Gastrocnemius medialis (tissue), 4 donors: Measurements from ENCODE around the gene ZCCHC17.

ENCODE experiments used
- POLR2A ChIP-seq, 2 donors: fragments of 450-650 bp; IDR thresholded peaks; one replicate each; pipeline ENCODE4 v1.6.1; 2017; ENCODE audit warnings: antibody characterized with exemption in 2 of 2, mild to moderate bottlenecking in 2 of 2, moderate library complexity in 2 of 2
- TF ChIP-seq, protein P1 (sequence below), 5 experiments: fragments of 450-650 bp in 3 of 5; fragments of 200-600 bp in 2 of 5; sonication (generic) in 2 of 5; IDR thresholded peaks in 4 of 5; conservative IDR thresholded peaks in 1 of 5; 1 replicate in 4 of 5; 2 replicates in 1 of 5; pipeline ENCODE4 v1.5.1; 2016 to 2019; ENCODE audit warnings: antibody characterized with exemption in 5 of 5, mild to moderate bottlenecking in 3 of 5, moderate library complexity in 3 of 5

GRCh38 chr1:31405578-31406245, 108.9 kb downstream of the ZCCHC17 start:
- no peak for TF ChIP-seq POLR2A (IDR thresholded peaks at IDR 0.05)
- TF ChIP-seq, protein P1, sequence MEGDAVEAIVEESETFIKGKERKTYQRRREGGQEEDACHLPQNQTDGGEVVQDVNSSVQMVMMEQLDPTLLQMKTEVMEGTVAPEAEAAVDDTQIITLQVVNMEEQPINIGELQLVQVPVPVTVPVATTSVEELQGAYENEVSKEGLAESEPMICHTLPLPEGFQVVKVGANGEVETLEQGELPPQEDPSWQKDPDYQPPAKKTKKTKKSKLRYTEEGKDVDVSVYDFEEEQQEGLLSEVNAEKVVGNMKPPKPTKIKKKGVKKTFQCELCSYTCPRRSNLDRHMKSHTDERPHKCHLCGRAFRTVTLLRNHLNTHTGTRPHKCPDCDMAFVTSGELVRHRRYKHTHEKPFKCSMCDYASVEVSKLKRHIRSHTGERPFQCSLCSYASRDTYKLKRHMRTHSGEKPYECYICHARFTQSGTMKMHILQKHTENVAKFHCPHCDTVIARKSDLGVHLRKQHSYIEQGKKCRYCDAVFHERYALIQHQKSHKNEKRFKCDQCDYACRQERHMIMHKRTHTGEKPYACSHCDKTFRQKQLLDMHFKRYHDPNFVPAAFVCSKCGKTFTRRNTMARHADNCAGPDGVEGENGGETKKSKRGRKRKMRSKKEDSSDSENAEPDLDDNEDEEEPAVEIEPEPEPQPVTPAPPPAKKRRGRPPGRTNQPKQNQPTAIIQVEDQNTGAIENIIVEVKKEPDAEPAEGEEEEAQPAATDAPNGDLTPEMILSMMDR (IDR thresholded peaks at IDR 0.05 in 4 of 5, conservative IDR thresholded peaks at IDR 0.05 in 1 of 5) = no peak
